Activated CD8-positive, alpha-beta T cell treated with anti-CD3 and anti-CD28 coated beads, Interleukin-2, amount 10 ng/mL, durations not matched to agents 7 days and 5 days (primary cell): ENCODE data around the gene SH3BP5L. TPM values are rescaled to one million over a fixed set of nuclear protein-coding genes. Genes with fewer than 3 reads are reported as not detected.
A peak's percentile ranks its signal among the peaks of the same experiment; 100 is the strongest.
"Not testable (repeated sequence)": the region's sequence is repeated elsewhere in the genome, so short reads cannot be mapped to it uniquely, and the experiment has no call there.

ENCODE experiments used
- ATAC-seq: fragments of 150-1000 bp; cut with Tn5 transposase; one replicate; pipeline ENCODE4 v1.10.0; 2021; ENCODE audit warnings: moderate library complexity
- CTCF ChIA-PET: fragments of 350-600 bp; sonication (Branson Sonifier 250); formaldehyde crosslinking; loops from one replicate; lab custom pipeline; 2021; ENCODE audit warnings: antibody characterized with exemption; lab: Charles Lee
- POLR2A ChIA-PET: fragments of 350-600 bp; sonication (Branson Sonifier 250); formaldehyde crosslinking; loops from one replicate; lab custom pipeline; 2021; ENCODE audit warnings: antibody characterized with exemption; lab: Charles Lee
- DNase-seq: peaks from one replicate; pipeline ENCODE4 v3.0.0-alpha.2; 2020
- H3K27ac Mint-ChIP-seq: one replicate; pipeline ENCODE4 v1.8.0; 2021; ENCODE audit warnings: mild to moderate bottlenecking, mixed read lengths
- H3K27me3 Mint-ChIP-seq: one replicate; pipeline ENCODE4 v1.8.0; 2021; ENCODE audit warnings: low read depth, mixed read lengths
- H3K36me3 Mint-ChIP-seq: one replicate; pipeline ENCODE4 v1.8.0; 2021; ENCODE audit warnings: low read depth, mixed read lengths
- H3K4me1 Mint-ChIP-seq: one replicate; pipeline ENCODE4 v1.8.0; 2021; ENCODE audit warnings: low read depth, mixed read lengths
- H3K4me3 Mint-ChIP-seq: one replicate; pipeline ENCODE4 v1.8.0; 2021; ENCODE audit warnings: mild to moderate bottlenecking, mixed read lengths
- H3K9me3 Mint-ChIP-seq: one replicate; pipeline ENCODE4 v1.8.0; 2022; ENCODE audit warnings: mixed read lengths; ENCODE audit not compliant: insufficient read depth
- total RNA-seq, 2 experiments: library from RNA; stranded (reverse); gene quantifications; one replicate each; pipeline ENCODE4 v1.2.3, GENCODE V29; 2021

SH3BP5L gene
- total RNA-seq, 2 experiments from 2014 or later = 28.9 to 31.4 TPM

GRCh38 chr1:248841702-248842395 lies 16.1 kb upstream of the SH3BP5L start:
- no peaks in the 10 kb centered on the region for H3K27me3 Mint-ChIP-seq
- peak overlapping the region; percentile 50 for H3K27ac Mint-ChIP-seq
- POLR2A ChIA-PET = interaction anchor here (0.7 to 1.4 kb wide), 2 partner anchors 16 to 21 kb away, joined by 3 read pairs; partner anchors contain the start of gene SH3BP5L
- CTCF ChIA-PET = interaction anchor here (0.6 to 3.7 kb wide), 12 partner anchors 10 to 85 kb away, joined by 3 to 28 read pairs (median 4); partner anchors contain the start of genes SH3BP5L and ZNF692
- ATAC-seq (no peak), DNase-seq (peak; percentile 60)
- no peaks in the 10 kb centered on the region for H3K9me3 Mint-ChIP-seq
- H3K4me1 Mint-ChIP-seq = peaks cover 24% of the 10 kb centered on the region
- no peak overlapping the region for H3K4me3 Mint-ChIP-seq
- H3K36me3 Mint-ChIP-seq = peaks cover 19% of the 10 kb centered on the region

- no peak overlapping the region for H3K27ac Mint-ChIP-seq
- no peaks in the 10 kb centered on the region for H3K27me3 Mint-ChIP-seq
- POLR2A ChIA-PET = interaction anchor here (0.7 to 1.4 kb wide), 2 partner anchors 15 to 22 kb away, joined by 3 read pairs; partner anchors contain the start of gene SH3BP5L
- H3K4me1 Mint-ChIP-seq = peaks cover 24% of the 10 kb centered on the region
- H3K9me3 Mint-ChIP-seq = no peaks in the 10 kb centered on the region
- peaks cover 11% of the 10 kb centered on the region for H3K36me3 Mint-ChIP-seq
- CTCF ChIA-PET = interaction anchor here (0.6 to 3.7 kb wide), 9 partner anchors 9 to 85 kb away, joined by 3 to 28 read pairs (median 4); partner anchors contain the start of genes SH3BP5L and ZNF692
- no peak for DNase-seq
- ATAC-seq = no peak
- H3K4me3 Mint-ChIP-seq = no peak overlapping the region
These were observed 15.2 kb upstream of the SH3BP5L start for GRCh38 chr1:248840946-248841345.

- peak overlapping the region; percentile 94 for H3K27ac Mint-ChIP-seq
- CTCF ChIA-PET = interaction anchor here (1.2 to 5.6 kb wide), 5 partner anchors 12 to 86 kb away, joined by 4 to 69 read pairs (median 5); partner anchors contain the start of genes SH3BP5L and ZNF692
These were observed 13.4 kb upstream of the SH3BP5L start for GRCh38 chr1:248839168-248839555.

GRCh38 chr1:248838357-248839167 lies 12.8 kb upstream of the SH3BP5L start:
- POLR2A ChIA-PET = interaction anchor here (1.0 to 5.7 kb wide), 6 partner anchors 12 to 36 kb away, joined by 3 to 52 read pairs (median 6); partner anchors contain the start of genes SH3BP5L and ZNF692

More at GRCh38 chr1:248839168-248839555, 13.4 kb upstream of the SH3BP5L start:
- DNase-seq (no peak), ATAC-seq (no peak)
- Mint-ChIP-seq H3K27me3 (no peaks in the 10 kb centered on the region), H3K4me1 (peaks cover 24% of the 10 kb centered on the region), H3K4me3 (no peak overlapping the region), H3K9me3 (no peaks in the 10 kb centered on the region), H3K36me3 (peaks cover 2% of the 10 kb centered on the region)
- POLR2A ChIA-PET = interaction anchor here (0.6 to 5.7 kb wide), 5 partner anchors 12 to 26 kb away, joined by 3 to 52 read pairs (median 5); partner anchors contain the start of genes SH3BP5L and ZNF692

GRCh38 chr1:248837781-248838356 lies 12.2 kb upstream of the SH3BP5L start, which contains the start of gene ZNF672:
Gene ZNF672, plus strand, starts transcription at chr1:248838224. Its CDS starts 9,051 bp downstream, at chr1:248847275.
- POLR2A ChIA-PET = interaction anchor here (0.6 to 5.7 kb wide), 7 partner anchors 11 to 67 kb away, joined by 3 to 52 read pairs (median 6); partner anchors contain the start of genes SH3BP5L and ZNF692
- Mint-ChIP-seq H3K4me3 (no peak within 1 kb of the TSS), H3K27ac (peak within 1 kb of the TSS; percentile 94), H3K4me1 (peaks cover 24% of the 10 kb centered on the region), H3K9me3 (no peaks in the 10 kb centered on the region), H3K27me3 (peaks cover 2% of the 10 kb centered on the region), H3K36me3 (peaks cover 2% of the 10 kb centered on the region)
- ATAC-seq (peak; percentile 91), DNase-seq (peak; percentile 96)
- CTCF ChIA-PET = interaction anchor here (1.0 to 5.6 kb wide), 6 partner anchors 11 to 89 kb away, joined by 3 to 69 read pairs (median 6); partner anchors contain the start of genes SH3BP5L and ZNF692

More at GRCh38 chr1:248838357-248839167, 12.8 kb upstream of the SH3BP5L start:
- Mint-ChIP-seq H3K27me3 (no peaks in the 10 kb centered on the region), H3K36me3 (peaks cover 2% of the 10 kb centered on the region), H3K27ac (peak overlapping the region; percentile 94), H3K9me3 (no peaks in the 10 kb centered on the region), H3K4me3 (no peak overlapping the region), H3K4me1 (peaks cover 24% of the 10 kb centered on the region)
- peak; percentile 71 for ATAC-seq
- CTCF ChIA-PET = interaction anchor here (1.0 to 5.6 kb wide), 4 partner anchors 12 to 89 kb away, joined by 4 to 69 read pairs (median 19); partner anchors contain the start of genes SH3BP5L and ZNF692
- peak; percentile 89 for DNase-seq

- Mint-ChIP-seq H3K36me3 (peaks cover 2% of the 10 kb centered on the region), H3K27ac (no peak overlapping the region), H3K4me1 (peaks cover 24% of the 10 kb centered on the region), H3K4me3 (no peak overlapping the region), H3K9me3 (no peaks in the 10 kb centered on the region), H3K27me3 (peaks cover 6% of the 10 kb centered on the region)
- DNase-seq = no peak
- CTCF ChIA-PET = interaction anchor here (1.0 to 5.6 kb wide), 5 partner anchors 10 to 90 kb away, joined by 3 to 69 read pairs (median 6); partner anchors contain the start of genes SH3BP5L and ZNF692
- no peak for ATAC-seq
- POLR2A ChIA-PET = interaction anchor here (0.6 to 5.7 kb wide), 8 partner anchors 10 to 68 kb away, joined by 3 to 52 read pairs (median 6); partner anchors contain the start of genes SH3BP5L and ZNF692
These were observed 11.5 kb upstream of the SH3BP5L start for GRCh38 chr1:248837045-248837780.

GRCh38 chr1:248834343-248834940 lies 8.7 kb upstream of the SH3BP5L start:
- ChIA-PET POLR2A (interaction anchor here (1.4 to 5.7 kb wide), 2 partner anchors 8 to 25 kb away, joined by 4 to 43 read pairs; partner anchors contain the start of genes SH3BP5L and ZNF692), CTCF (interaction anchor here (2.1 to 5.6 kb wide), 3 partner anchors 8 to 27 kb away, joined by 7 to 69 read pairs (median 9); partner anchors contain the start of genes SH3BP5L and ZNF692)
- DNase-seq (no peak), ATAC-seq (no peak)
- peaks cover 12% of the 10 kb centered on the region for H3K27me3 Mint-ChIP-seq
- no peak overlapping the region for H3K27ac Mint-ChIP-seq
- H3K4me1 Mint-ChIP-seq = peaks cover 4% of the 10 kb centered on the region
- H3K36me3 Mint-ChIP-seq = peaks cover 2% of the 10 kb centered on the region
- H3K4me3 Mint-ChIP-seq = no peak overlapping the region
- no peaks in the 10 kb centered on the region for H3K9me3 Mint-ChIP-seq

GRCh38 chr1:248831842-248832241 lies 6.1 kb upstream of the SH3BP5L start:
- H3K4me1 Mint-ChIP-seq = peaks cover 7% of the 10 kb centered on the region
- no peak for ATAC-seq
- peaks cover 12% of the 10 kb centered on the region for H3K27me3 Mint-ChIP-seq
- H3K9me3 Mint-ChIP-seq = no peaks in the 10 kb centered on the region
- CTCF ChIA-PET = interaction anchor here (1.3 kb wide), 1 partner anchor 9 kb away, joined by 3 read pairs; no protein-coding TSS in a partner anchor
- POLR2A ChIA-PET = no interaction called here
- DNase-seq = no peak
- no peak overlapping the region for H3K27ac Mint-ChIP-seq
- H3K4me3 Mint-ChIP-seq = no peak overlapping the region
- no peaks in the 10 kb centered on the region for H3K36me3 Mint-ChIP-seq

- H3K36me3 Mint-ChIP-seq, H3K4me1 Mint-ChIP-seq, ATAC-seq, CTCF ChIA-PET, POLR2A ChIA-PET, DNase-seq, H3K4me3 Mint-ChIP-seq, H3K9me3 Mint-ChIP-seq, H3K27ac Mint-ChIP-seq: not testable (repeated sequence)
- peaks cover 12% of the 10 kb centered on the region for H3K27me3 Mint-ChIP-seq
These were observed 5.0 kb upstream of the SH3BP5L start for GRCh38 chr1:248830718-248831017.

- no peak for ATAC-seq
- H3K9me3 Mint-ChIP-seq = no peaks in the 10 kb centered on the region
- peaks cover 12% of the 10 kb centered on the region for H3K27me3 Mint-ChIP-seq
- peaks cover 10% of the 10 kb centered on the region for H3K36me3 Mint-ChIP-seq
- H3K4me3 Mint-ChIP-seq = no peak overlapping the region
- ChIA-PET POLR2A (interaction anchor here (5.0 kb wide), 1 partner anchor 10 kb away, joined by 52 read pairs; the partner anchor contains the start of gene ZNF672), CTCF (interaction anchor here (1.0 to 4.9 kb wide), 3 partner anchors 9 to 22 kb away, joined by 4 to 69 read pairs (median 5); partner anchors contain the start of gene ZNF672)
- no peak for DNase-seq
- H3K4me1 Mint-ChIP-seq = peaks cover 24% of the 10 kb centered on the region
- H3K27ac Mint-ChIP-seq = no peak overlapping the region
These were observed 3.1 kb upstream of the SH3BP5L start for GRCh38 chr1:248828845-248829244.
